Skeletal muscle cell (primary cell): ENCODE measurements around the gene PDE3A.

ENCODE experiments used
- DNase-seq: peaks from one replicate; pipeline ENCODE4 v3.0.0-alpha.2; 2010; ENCODE audit warnings: low read depth
- H3K4me3 ChIP-seq: 2 replicates; pipeline ENCODE4 v1.5.1; 2011; ENCODE audit warnings: low read depth, mild to moderate bottlenecking, control low read depth, low read length, moderate library complexity

PDE3A gene

GRCh38 chr12:20718294-20718693 is 350.0 kb downstream of the PDE3A start:
- H3K4me3 ChIP-seq = no peak overlapping the region
- DNase-seq = no peak

GRCh38 chr12:20722142-20722541 is 353.8 kb downstream of the PDE3A start:
- DNase-seq = no peak
- no peak overlapping the region for H3K4me3 ChIP-seq

GRCh38 chr12:20731274-20731673 is 362.9 kb downstream of the PDE3A start:
- no peak overlapping the region for H3K4me3 ChIP-seq
- DNase-seq = no peak
